D341Med (cell line): Measurements from ENCODE around the gene ROR1.
"Not testable (repeated sequence)": the region's sequence is repeated elsewhere in the genome, so short reads cannot be mapped to it uniquely, and the experiment has no call there.

Source experiments
- DNase-seq: peaks from one replicate; pipeline ENCODE4 v3.0.0; 2012; ENCODE audit warnings: low spot score

The ROR1 gene

DNA sequence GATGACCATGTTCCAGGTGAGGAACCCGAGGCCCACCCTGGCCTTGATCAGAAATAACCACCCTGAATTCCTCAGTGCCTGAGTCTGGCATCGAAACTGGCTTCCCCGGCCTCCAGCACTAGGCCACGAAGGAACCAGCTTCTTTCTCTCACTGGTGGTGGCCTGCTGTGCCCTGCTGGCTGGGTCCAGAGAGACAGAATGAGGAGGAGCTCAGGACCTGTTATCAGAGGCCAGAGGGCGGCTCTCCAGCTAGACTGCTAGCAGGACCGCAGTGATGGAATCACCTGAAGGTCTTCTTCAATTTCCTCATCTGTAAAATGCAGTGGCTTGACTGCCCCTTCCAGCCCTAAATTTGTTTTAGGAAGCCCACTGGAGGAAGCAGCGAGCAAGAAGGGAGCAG is 20.5 kb downstream of the ROR1 start:
- DNase-seq: no peak

DNA sequence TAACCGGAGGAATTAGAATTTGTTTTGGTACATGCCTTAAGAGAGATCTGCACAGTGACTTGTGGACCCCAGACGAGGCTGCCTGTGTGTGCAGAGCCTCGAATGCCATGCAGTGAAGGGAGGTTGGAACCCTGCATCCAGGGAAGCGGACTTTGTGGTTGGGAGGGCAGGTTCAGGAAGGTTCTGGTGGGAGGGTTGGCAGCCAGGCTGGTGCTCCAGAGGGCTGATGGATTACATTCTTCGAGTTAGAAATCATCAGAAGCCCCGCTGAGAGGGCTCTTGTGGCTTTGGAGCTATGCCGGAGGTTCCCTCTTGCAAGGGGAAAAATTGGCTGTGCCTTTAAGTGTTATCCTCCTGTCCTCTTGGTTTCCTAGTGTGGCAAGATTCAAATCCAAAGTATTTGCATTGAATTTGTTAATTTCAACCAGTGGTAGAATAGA is 21.1 kb downstream of the ROR1 start:
- DNase-seq: no peak

DNA sequence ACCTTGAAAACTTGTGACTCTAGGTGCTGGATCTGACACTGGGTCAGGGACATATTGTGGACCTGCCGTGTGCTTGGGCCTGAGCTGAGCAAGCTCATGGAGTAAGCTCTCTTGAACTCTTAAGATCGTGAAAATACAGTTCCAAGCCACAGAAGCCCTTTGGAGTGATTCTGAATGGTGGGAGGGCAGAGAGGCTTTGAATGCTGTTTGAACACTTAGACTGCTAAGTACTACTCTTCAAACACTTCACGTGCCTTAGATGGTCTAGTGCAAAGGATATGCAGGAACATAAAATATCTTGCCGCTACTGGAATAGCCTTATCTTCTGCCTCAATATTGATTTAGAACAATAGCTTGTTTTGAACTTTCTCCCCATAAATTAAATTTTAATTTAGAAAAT is 21.6 kb downstream of the ROR1 start:
- DNase-seq: no peak

DNA sequence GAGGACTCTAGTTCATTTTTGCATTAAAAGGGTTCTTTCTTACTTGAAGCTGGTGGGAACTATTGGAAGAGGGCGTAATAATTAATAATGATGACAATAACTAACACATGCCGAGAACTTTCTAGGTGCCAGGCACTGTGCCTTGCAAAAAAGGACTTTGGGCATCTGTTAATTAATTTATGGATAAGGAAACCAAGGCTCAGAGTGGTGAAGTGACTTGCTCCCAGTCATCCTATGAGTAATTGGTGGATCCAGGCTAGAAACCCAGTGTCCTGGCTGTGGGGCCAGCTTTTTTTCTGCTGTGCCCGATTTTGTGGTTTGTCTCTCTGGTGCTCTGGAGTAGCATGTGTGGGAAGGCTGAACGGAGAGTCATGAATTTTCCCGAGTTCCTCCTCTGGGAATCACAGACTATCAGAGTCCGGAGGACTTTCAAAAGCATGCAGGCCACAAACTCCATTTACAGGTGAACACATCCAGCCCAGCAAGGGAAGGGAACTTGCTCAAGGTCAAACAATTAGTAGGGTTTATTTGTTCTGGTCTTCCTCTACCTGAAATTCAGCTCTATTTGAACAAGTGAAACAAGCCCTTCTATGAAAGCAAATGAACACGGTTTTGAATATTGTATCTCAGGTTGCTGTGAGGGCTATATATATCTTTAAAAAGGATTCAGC is 23.4 kb downstream of the ROR1 start:
- DNase-seq: no peak

DNA sequence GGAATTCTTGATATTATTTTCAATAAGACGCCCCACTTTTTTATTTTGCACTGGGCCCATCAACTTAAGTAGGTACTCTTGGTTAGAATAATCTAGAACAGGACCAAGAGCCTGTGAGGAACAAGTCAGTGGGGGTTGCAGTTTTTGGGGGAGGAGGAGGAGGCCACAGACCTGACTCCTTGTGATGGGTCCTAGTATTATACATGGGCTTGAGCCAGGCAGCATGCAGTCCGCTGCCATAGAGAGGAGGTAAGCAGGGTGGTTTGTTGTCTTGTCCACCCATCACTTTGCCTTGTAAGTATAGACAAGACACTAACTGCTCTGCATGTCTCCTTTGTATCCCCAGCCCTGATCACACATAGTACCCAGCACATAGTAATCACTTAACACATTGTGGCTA is 24.5 kb downstream of the ROR1 start:
- DNase-seq: no peak

DNA sequence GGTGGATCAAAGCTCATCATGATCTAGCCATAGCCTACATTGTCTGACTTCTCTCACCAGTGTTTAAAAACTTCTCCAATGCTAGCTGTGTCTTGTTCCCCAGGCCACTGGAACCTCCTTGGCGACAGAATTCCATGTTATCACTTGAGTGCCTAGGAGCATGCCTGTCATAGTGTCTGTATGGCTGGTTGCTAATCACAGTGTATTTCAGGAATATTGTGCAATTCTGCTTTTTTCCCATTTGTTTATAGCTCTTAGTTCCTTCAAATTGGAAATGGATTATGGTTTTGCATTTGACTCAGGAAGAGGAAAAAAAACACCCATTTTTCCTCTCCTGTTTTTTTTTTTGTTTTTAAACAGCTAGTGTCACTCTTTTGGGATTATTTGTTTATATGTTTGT is 25.5 kb downstream of the ROR1 start:
- no peak for DNase-seq

DNA sequence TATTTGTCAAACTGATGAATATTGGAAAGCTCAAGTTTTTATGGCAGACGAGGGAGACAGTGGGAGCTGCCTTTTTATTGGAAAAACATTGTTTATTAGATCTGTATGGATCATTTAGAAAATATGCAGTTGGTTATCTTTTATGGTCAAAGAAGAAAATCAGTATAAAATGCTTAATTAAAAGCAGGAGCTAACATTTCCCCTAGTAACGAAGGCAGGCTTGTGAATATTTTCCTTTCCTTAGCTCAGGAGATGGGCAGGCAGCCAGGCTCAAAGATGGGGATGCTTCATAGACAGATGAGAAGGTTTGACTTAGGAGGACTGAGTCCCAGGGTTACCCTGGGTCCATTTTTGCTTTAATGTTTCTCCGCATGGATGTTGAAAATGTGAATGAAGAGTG is 26.0 kb downstream of the ROR1 start:
- no peak for DNase-seq

DNA sequence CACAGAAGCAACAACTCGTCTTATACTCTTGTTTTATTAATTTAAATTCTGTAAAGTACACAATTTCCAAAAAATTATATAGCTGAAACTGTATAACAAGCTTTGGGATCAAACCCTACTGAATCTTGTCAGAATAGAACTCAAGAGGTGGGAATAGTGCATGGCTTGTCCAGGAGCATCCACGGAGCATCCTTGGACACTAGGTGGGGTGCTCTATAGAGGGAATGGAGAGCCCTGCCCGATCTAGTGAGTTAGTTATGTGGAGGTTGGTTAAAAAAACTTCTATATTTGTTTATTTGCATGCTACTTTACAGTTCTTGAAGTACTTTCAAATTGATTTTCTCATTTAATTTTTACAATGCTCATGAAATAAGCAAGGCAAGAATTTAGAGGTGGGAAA is 28.3 kb downstream of the ROR1 start:
- DNase-seq: no peak

DNA sequence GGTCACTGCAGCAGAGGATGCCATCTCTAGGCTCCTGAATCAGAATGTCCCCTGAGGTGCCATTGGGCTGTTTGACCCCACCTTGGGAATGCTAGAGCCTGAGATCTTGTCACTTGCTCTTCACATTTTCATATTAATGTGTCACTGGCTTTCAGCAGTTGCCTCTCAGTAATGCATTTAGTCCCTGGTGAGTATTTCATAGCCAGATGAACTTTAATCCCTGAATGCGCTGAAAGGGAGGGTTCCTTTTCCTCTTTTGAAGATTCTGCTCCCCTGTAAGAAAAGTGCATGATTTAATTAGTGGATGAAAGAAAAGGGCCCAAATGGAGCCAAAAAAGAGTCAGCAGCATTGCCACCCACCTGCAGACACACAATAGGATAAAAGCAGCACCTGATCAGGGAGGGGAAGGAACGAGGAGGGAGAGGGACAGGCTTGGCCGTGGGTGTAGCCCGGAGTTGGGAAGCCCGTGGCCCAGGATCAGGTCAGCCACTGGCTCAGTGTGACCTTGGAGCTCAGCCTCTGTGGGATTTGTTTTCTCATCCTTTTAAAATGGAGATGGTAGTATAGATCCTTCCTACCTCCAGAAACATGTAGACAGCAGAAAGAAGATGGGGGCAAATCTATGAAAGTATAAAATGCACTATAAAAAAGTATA is 31.1 kb downstream of the ROR1 start:
- DNase-seq: no peak

DNA sequence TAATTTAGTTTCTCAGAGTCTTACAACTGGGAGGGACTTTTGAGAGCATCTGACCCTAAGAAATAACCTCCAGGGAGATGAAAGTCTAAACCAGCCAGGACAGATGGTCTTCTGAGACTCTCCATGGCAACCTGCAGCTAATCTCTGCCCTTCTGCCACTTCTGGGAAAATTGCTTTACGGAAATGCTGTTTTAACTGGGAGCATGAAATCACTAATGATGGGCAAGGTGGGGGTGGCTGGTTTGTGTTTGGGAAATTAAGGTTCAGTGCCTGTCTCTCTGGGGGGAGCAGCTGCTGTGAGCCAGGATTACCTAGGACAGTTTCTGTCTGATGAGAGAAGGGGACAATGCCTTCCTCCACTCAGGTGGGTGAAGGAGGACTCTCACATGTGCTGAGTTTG is 33.2 kb downstream of the ROR1 start:
- DNase-seq: peak; percentile 77

DNA sequence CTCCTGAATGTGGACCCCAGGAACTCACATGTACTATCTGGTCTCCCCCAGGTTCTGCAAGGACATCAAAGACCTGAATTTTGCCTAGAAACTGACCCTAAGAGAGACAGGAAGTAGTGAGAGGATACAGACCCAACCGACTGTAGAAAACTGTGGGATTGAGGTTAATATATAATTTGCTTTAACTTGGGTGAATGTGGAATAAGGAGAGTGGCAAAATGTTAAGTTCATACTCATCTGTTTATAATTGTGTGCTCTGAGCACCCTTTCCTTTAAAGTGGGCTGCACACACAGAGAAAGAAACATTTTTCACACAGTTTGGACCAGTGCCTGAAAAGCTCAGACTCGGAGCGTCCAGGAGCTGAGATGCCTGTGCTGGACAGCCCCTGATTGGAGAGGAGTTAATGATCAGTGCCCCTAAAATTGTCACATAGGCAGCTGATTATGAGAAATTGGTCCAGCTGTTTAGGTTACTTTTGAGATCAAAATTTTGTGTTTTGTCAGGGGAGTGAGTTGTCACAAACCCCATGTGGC is 37.2 kb downstream of the ROR1 start:
- DNase-seq: no peak

DNA sequence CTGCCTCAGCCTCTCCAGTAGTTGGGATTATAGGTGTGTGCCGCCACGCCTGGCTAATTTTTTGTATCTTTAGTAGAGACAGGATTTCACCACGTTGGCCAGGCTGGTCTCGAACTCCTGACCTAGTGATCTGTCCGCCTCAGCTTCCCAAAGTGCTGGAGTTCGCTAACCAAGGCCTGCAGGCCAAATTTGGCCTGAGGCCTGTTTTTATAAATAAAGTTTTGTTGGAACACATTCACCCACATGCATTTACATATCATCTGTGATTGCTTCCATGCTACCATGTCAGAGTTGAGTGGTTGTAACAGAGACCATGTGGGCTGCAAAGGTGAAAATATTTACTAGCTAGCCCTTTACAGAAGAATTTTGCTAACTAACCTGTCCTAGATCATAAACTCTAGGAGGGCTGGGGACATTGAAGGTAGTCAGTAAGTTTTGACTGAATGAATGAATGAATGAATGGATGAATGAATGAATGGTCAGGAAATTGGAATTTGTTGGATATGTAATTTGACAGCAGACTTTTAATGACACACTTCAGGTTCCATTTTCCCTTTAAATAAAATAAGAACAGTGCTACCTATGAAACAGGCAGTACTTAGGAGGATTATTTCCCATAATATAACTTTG is 38.4 kb downstream of the ROR1 start:
- no peak for DNase-seq

DNA sequence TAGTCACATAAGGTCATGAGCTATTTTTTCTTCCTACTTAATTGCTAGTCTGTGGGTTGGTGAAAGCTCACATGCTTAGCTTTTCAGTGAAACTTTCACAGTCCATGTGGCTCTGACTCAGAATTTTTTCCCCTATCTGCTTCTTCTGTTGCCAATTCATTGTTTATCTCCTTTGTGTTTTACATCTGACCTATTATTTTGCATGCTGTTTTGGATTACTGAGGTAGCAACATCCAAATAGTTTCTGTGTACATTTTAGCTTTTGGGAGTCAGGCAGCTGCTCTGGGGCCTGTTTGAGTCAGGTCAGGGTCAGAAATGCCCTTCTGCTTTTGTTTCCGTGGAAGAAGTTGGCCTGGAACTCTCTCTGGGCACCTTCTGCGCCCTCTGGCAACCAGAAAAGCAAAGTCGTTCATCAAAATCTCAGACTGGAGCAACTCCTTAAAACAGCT is 40.0 kb downstream of the ROR1 start:
- DNase-seq: no peak

DNA sequence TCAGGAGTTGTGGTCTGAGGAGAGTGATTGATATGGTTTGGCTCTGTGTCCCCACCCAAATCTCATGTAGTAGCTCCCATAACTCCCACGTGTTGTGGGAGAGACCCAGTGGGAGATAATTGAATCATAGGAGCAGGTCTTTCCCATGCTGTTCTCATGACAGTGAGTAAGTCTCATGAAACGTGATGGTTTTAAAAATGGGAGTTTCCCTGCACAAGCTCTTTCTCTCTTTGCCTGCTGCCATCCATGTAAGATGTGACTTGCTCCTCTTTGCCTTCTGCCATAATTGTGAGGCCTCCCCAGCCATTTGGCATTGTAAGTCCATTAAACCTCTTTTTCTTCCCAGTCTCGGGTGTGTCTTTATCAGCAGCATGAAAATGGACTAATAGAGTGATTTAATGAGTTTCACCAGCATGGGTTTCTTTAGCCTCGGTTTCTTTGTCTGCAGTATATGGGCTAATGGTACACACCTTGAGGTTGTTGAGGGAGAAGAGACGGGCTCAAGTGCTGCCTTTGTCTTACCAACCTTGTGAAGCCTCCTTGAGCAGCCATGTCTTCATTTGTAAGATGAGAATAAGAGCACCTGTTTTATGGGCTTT is 42.5 kb downstream of the ROR1 start:
- not testable (repeated sequence) for DNase-seq

DNA sequence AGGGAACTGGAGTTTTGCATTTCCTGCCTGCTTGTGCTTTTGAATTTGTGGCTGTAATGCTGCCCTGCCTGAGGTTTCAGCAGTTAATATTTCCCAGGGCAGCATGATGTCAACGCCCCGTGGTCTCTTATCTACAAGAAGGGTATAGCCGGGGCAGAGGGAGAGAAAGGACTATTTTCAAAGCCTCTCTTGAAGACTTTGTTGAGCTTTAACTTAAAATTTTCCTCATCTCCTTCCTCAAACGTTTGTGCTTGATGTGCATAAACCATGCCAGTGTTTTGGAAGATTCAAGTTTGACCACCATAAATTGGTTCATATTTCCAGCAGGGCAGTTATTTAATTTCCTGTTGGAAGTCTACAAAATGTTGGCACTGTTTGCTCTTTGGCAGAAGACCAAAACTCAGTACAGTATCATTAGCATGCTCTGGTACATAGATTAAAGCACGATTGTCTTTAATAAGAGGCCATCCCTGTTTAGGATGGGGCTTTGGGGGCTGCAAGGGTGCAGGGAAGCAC is 43.4 kb downstream of the ROR1 start:
- DNase-seq: no peak

DNA sequence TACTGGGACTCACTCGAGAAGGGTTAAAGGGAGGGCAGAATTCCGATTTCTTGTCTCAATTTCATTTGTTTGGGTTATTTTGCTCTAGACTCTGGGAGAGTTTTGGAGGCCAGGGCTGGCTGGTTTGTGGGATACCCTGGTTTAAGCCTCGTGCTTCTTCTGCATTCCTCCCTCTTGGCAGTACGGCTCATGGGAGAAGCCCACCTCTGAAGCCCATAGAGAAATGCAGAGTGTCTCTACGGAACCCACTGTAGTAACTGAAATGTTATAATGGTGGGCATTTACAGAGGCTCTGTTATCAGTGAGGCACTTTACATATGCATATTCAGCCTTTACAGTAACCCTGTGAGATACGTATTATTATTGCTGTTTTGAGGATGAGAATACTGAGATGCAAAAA is 43.9 kb downstream of the ROR1 start:
- no peak for DNase-seq

DNA sequence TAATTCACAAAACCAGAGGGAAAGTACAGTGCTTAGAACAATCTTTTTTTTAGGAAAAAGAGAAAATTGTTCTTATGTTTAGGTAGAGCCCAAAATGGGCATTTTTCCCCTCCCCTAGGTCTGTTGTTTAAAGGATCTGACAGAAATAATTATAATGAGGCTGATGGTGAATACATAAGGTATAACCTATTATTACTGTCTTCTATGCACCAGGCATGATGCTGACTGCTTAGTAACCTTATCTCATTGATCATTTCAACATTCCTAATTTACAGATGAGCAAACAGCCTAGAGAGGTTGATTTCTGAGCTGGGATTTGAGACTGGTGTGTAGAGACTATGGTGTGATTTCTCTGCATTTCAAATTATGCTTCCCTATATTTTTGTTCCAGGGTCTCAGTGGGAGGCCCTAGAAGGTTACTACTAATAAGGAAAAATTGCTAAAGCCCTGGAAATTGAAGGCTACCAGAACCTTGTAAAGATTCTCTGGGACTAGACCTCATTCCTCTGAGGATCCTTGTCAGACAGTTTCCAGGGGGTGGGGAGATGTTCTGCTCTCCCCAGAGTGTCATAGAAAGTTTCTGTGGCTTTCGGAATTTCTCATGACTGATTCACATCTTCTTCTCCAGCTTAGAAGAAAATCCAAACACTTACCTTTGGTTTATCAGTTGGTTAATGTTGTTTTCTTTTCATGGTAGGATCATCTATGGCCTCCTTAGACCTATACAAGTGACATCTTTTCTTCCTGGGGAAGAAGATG is 44.9 kb downstream of the ROR1 start:
- DNase-seq: no peak

DNA sequence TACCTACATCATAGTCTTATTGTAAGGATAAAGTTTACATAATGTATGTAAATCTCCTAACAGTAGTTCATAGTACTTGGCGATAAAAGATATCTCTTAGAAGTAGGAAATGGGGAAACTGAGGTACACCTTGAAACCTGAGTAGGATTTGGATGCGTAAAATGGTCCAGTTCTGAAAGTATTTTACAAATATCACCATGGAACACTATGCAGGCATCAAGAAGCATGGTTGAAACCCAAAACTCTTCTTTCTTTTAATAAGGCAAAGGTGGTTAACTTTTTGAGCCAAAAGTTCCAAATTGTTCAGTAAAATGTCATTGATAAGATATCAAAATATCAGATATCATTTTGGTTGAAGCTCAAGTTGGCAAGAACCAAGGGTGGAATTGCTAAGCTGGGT is 46.0 kb downstream of the ROR1 start:
- DNase-seq: no peak

DNA sequence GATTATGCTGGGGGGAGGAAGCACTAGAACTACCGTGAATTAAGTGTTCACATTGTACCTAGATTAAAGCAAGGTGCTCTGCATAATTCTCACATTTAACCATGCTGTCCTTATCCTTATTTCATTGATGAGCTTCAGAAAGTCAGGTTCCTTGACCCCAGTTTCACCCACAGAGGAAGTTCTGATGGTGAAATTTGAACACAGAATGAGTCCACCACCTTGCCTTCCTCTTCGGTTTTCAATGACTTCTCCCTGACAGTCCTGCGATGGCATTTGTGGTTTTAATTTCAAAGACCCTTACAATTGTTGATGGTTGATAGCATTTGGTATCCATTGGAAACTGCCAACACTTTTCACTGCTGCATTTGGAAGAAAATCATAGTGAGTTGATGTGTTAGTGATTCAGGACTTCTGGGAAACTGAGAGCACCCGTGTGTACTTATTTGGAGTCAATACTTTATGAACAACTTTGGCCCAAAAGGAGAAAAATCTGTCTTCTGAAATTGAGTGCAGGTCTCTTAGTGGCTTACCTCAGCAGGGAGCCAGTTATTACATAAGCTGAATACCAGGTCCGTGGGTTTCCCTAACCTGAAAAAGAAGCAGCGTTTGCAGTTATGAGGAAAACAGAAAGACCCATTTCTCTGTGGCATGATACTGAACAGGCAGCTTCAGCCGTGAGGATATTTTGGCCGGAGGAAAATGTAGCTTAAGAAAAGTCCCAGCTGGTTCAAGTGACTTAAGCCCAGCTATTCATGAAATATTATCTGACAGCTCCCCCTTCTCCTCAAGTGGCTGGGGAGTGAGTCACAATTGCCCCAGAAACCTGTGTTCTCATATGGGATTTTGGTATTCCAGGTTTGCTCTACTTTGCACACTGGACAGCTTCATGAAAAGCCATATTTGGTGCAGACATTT is 47.5 kb downstream of the ROR1 start:
- peak; percentile 32 for DNase-seq

DNA sequence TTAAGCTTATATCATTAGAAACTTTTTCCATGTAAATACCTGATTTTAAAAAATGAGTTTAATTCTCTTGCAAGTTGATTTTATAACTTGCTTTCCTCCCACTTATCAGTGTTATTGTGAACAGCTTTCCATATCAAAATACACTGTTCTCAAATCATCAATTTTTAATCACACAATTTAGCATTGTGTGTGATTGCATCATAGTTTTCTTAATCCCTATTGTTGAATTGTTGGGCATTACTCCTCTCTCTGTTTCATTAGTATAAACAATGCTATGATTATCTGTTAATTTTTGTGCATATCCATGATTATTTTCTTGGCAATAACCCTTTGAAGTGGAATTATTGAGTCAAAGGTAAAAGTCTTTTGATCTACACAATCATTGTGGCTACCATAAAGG is 48.7 kb downstream of the ROR1 start:
- no peak for DNase-seq

DNA sequence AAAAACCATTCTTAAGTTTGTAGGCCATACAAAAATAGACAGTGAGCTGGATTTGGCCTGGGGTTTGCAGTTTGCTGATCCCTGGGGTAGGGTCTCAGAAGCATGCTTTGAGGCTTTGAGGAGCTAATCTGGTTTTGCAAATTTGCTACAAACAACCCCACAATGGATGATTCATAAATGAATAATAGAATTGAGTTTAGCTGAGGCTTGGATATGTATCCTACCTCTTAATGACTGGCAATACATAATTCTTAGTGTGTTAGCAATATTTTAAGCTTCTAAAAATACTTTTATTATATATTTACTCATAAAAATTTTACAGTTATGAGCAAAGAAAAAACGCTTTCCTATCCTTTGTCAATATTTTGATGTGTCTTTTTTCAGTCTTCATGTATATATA is 50.6 kb downstream of the ROR1 start:
- no peak for DNase-seq
